SJSA1 (cell line): ENCODE results near the gene BPTF. TPM values are rescaled to one million over a fixed set of nuclear protein-coding genes. Genes with fewer than 3 reads are reported as not detected.

Experiments
- DNase-seq, 2 experiments: peaks; one replicate each; pipeline ENCODE4 v3.0.0-alpha.2; 2015 to 2020; ENCODE audit warnings: low spot score in 2 of 2, low read depth in 1 of 2
- H3K27ac ChIP-seq: fragments of 250-450 bp; sonication (Bioruptor Pico); 2 replicates; pipeline ENCODE4 v1.5.1; 2020; ENCODE audit warnings: mild to moderate bottlenecking, moderate library complexity
- H3K27me3 ChIP-seq: fragments of 250-450 bp; sonication (Bioruptor Pico); replicated peaks from 2 replicates; pipeline ENCODE4 v1.5.1; 2020; ENCODE audit warnings: mild to moderate bottlenecking, moderate library complexity
- H3K36me3 ChIP-seq: fragments of 250-450 bp; sonication (Bioruptor Pico); 2 replicates; pipeline ENCODE4 v1.5.1; 2020; ENCODE audit warnings: mild to moderate bottlenecking
- H3K4me1 ChIP-seq: fragments of 250-450 bp; sonication (Bioruptor Pico); replicated peaks from 2 replicates; pipeline ENCODE4 v1.6.1; 2021; ENCODE audit warnings: mild to moderate bottlenecking
- H3K4me3 ChIP-seq: fragments of 250-450 bp; sonication (Bioruptor Pico); 2 replicates; pipeline ENCODE4 v1.5.1; 2020; ENCODE audit warnings: mild to moderate bottlenecking
- H3K9me3 ChIP-seq: fragments of 250-450 bp; sonication (Bioruptor Pico); replicated peaks from 2 replicates; pipeline ENCODE4 v1.5.1; 2020; ENCODE audit warnings: mild to moderate bottlenecking
- total RNA-seq: library from RNA; depleted of rRNA; stranded (reverse); fragments of >200 nt; shearing (Covaris generic); gene quantifications from 2 replicates; pipeline ENCODE4 v1.2.3, GENCODE V29; 2014; rRNA removed

The BPTF gene
- total RNA-seq, 1 experiment from 2014 or later = 40.9 TPM

- Histone ChIP-seq H3K4me1 (peaks cover 8% of the 10 kb centered on the region), H3K36me3 (no peaks in the 10 kb centered on the region), H3K4me3 (no peak overlapping the region), H3K27ac (no peak overlapping the region), H3K9me3 (no peaks in the 10 kb centered on the region), H3K27me3 (no peaks in the 10 kb centered on the region)
- no peak for DNase-seq
Observed at GRCh38 chr17:68029512-68030215, 204.4 kb downstream of the BPTF start.

Other genes with a start within 250 kb of the BPTF start
- 71.9 and 93.7 TPM in 2 replicates for gene NOL11, start 107.6 kb upstream of the BPTF start, total RNA-seq
- 12.4 and 20.0 TPM in 2 replicates for gene C17orf58, start 171.0 kb downstream of the BPTF start, total RNA-seq
- gene KPNA2, start 210.2 kb downstream of the BPTF start, total RNA-seq = 309 and 338 TPM in 2 replicates